T-helper 1 cell treated with Interleukin-12 subunit alpha and Interleukin-12 subunit beta and Interleukin-4 antibody, amounts not matched to agents 30 ng/mL and 1 ng/mL, for 36 hours (primary cell): Measurements from ENCODE around the gene LRRC49. TPM values are rescaled to one million over a fixed set of nuclear protein-coding genes. Genes with fewer than 3 reads are reported as not detected.

Experiments
- intact Hi-C: fragments of 100-400 bp; cut with micrococcal nuclease; formaldehyde crosslinking; loops from one replicate; pipeline ENCODE4 v1.15.1; 2024
- total RNA-seq: library from RNA; stranded (reverse); gene quantifications from 2 replicates; pipeline ENCODE4 v1.2.3, GENCODE V29; 2022

Gene LRRC49
- total RNA-seq, 1 donor from 2014 or later = not detected

- intact Hi-C loops = no loop called here
Measured at GRCh38 chr15:71049706-71050422, 157.2 kb downstream of the LRRC49 start.

DNA sequence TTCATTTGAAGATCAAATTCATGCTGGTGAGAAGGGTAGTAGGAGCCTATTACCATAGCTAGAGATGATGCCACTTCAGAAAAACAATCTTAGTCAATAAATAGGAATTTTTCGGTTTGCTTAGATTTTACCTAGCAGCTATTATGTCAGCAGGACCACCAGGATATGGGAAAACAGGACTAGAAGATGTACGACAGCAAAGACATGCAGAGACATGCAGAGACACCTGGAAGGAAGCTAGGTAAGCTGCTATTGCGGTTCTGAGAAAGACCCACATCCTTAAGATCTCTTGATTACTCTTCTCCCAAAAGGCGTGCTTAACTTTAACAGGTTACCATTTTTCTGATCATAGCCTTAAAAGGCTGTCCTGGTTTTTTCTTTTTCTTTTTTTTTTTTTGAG is 157.8 kb downstream of the LRRC49 start:
- intact Hi-C loops = no loop called here

- intact Hi-C loops = no loop called here
Measured at GRCh38 chr15:71051539-71051938, 158.9 kb downstream of the LRRC49 start.

DNA sequence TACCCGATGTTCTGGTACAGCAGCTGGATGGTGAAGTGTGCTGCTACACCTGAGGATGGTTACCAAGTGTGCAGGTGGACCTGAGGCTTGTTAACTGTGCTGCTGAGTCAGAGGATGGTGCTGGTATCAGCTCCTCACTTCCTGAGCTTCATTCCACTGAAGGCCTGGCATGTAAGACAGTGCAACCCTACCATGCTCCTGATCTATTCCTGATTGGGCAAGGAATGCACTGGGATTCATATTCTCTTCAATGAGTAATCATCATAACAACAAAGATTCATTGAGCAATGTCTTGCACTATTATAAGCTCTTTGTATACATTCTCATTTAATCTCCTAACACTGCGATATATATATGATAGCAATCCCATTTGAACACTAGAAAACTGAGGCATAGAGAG is 159.7 kb downstream of the LRRC49 start:
- intact Hi-C loops = no loop called here

DNA sequence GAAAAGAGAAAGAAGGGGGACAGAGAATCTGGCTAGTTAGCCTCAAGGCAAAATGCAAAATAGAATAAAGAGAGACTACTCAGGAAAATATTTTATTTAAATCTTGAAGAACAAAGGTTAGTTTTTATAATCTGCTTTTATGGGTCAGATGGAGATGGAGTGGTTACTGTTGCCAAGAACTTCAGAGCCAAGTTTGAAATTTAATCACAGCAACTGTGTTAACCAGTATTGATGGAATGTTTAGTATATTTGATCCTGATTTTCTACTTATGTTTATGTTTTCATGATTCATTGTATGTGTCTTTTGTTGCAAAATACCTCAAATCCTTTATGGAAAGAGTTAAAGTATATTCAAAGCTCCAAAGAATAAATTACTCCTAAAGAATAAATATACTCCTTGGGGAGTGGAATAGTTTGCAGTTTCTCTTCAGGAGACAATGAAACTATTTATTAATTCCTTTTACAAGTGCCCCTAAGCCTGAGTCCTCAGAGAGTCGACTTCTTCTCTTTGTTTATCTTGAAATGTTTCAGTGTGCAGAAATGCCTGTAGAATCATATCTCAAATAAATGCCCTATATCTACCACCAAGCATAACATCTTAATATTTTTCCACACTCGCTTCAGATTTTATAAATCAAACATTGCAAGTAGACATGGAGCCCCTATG is 161.8 kb downstream of the LRRC49 start:
- intact Hi-C loops = no loop called here

GRCh38 chr15:71055461-71055860 is 162.8 kb downstream of the LRRC49 start:
- intact Hi-C loops = no loop called here

DNA sequence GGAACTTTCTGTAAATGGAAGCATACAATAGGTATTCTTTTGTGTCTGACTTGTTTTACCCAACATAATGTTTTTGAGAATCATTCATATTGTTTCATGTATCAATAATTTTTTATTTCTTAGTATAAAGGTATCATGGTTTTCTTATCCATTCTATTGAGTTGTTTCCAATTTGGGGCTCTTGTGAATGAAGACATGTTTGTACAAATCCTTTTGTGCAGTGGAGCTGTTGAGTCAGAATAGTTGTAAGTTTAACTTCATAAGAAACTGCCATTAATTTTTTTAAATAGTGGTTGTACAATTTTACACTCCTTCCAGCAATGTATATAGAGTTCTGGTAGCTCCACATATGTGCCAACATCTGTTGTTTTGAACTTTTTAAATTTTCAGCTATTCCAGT is 163.5 kb downstream of the LRRC49 start:
- intact Hi-C loops = no loop called here

DNA sequence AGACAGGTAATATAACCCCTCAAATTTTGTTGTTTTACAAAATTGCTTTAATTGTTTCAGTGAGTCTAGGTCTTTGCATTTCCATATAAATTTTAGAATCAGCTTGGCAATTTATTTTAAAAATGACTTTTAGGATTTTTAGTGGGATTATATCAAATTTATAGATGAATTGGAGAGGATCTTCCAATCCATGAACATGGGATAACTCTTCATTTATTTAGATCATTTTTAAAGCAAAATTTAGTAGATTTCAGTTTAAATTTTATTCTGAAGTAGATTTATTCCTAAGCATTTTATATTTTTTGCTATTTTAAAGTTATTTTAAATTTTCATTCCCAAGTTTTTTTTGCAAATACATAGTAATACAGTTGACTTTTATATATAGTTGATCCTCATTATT is 164.5 kb downstream of the LRRC49 start:
- intact Hi-C loops = no loop called here

DNA sequence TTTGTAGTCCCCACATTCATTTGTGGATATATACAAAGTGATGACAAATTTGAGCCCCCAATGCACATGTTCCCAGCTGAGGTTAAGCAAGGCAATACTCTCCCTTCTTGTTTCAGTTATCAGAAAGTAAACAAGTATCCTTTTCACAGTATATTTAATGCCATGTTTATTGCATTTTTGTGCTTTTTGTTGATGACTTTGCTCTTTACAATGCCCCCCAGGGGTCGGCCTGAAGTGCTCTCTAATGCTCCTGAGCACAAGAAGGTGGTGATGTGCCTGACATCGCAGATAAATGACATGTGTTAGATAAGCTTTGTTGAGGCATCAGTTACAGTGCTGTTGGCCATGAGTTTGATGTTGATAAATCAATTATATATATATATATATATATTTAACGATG is 165.0 kb downstream of the LRRC49 start:
- intact Hi-C loops = no loop called here

DNA sequence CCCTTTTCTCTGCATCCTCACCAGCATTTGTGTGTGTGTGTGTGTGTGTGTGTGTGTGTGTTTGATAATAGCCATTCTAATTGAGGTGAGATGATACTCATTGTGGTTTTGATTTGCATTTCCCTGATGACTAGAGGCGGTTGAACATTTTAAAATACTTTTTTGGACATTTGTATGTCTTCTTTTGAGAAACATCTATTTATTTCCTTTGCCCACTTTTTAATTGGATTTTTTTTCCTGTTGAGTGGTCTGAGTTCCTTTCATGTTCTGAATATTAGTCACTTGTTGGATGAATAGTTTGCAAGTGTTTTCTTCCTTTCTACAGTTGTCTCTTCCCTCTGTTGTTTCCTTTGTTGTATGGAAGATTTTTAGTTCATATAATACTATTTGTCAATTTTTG is 168.4 kb downstream of the LRRC49 start:
- intact Hi-C loops = no loop called here

DNA sequence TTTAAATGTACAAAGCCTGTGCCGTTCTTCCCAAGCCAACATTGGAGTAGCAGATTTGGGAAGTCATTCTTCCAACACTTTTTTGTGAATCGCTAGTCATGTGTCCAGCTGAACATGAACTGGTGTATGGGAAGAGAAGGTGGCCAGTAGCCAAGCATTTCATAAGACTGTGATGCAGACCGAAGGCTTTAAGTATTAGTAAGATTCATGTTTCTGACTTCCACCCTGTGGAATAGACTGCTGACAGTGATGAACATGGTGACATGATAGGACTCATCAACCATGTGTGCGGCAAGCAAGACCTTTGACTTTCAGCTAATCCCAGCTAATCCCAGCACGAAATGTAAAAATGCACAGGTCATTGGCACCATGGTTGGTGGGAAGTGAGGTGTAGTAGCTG is 174.4 kb downstream of the LRRC49 start:
- intact Hi-C loops = no loop called here

- intact Hi-C loops = no loop called here
Measured at GRCh38 chr15:71069693-71070092, 177.1 kb downstream of the LRRC49 start.

DNA sequence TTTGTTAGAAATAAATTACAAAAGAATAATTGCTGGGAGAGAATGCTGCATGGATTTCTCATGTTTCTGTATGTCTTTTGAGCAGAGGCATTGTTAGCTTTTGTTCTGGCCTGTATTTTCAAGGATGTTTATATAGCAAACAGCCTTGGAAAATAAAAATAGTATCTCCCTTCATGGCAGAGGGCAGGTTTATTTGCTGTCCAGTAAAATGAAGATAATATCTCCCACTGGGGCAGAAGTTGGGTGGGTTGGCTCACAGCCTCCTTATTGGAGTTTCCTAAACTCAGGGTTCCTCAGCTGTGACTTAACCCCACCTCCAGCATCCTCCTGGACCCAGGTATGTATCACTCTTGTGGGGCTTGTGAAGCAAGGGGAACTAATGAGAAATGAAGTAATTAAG is 178.9 kb downstream of the LRRC49 start:
- intact Hi-C loops = no loop called here

- intact Hi-C loops = no loop called here
Measured at GRCh38 chr15:71072423-71072822, 179.8 kb downstream of the LRRC49 start.

- intact Hi-C loops = no loop called here
Measured at GRCh38 chr15:71078506-71079207, 186.0 kb downstream of the LRRC49 start.

DNA sequence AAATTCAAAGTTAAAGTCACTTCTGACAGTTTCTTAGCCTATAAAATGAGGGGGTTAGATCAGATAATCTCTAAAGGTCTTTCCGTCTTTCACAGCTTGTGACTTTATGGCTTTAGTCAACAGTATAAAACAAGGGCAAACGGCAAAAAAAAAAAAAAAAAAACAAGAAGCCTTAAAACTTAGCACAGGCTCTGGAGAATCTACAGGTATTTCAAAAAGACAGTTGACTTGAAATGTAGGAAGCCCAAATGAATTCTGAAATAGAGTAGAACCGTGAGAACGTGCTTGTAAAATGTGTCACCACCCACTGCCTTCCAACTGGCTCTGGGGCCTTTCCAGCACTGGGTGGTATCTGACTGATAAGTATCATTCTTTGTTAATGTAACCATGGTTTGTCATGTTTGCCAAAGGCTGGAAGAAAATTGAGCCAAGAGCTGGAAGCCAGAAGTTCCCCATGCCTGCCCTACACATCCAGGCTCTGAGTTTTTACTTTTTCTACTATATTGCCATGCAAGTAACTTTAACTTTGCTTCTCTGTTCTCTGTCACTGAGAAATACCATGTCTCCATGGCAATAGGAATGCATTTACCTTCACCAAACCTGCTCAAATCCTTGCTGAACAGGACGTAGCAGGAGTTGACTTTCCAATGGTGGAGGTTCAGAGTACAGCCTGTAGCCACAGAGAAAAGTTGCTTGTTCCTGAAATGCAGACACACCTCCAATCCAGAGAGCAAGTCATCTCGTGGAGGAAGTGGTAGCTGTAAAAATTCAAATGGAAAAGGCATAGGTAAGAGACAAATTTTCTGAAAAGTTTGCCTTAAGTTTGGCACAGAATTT is 186.8 kb downstream of the LRRC49 start:
- intact Hi-C loops = no loop called here

DNA sequence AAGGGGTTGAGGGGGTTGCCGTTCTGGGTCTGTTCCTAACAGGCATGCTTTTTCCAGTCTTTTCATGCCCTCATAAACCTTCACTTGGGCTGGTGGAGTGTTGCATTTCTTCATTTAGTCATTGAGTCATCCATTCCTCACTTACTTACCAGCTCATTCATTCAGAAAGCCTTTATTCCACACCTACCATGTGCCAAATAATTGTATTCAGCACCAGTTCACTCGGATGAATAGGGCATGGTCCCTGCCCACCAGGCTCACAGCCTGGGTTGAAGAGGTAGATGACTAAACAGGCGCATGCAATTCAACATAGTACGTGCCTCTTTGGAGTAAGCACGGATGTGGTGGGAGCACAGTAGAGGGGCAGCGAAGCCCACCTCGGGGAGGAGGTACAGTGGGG is 187.5 kb downstream of the LRRC49 start:
- intact Hi-C loops = no loop called here

DNA sequence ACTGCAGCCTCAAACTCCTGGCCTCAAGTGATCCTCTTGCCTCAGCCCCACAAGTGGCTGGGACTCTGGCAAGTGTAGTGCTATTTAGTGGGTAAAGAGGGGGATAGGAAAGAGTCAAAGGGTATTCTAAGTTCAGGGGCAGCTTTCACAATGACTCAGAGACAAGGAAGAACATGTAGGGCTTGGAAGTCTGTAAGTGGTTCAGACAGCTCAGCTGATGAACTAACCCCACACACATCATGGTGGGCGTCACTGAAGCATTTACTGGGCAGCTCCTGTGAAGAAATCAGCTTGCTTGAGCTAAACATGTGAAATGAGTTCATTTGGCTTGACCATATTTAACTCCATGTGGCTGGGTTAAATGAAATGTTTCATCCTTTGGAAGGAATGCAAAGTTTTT is 188.1 kb downstream of the LRRC49 start:
- intact Hi-C loops = no loop called here

- intact Hi-C loops = no loop called here
Measured at GRCh38 chr15:71082803-71083202, 190.2 kb downstream of the LRRC49 start.

GRCh38 chr15:71083349-71083748 is 190.7 kb downstream of the LRRC49 start:
- intact Hi-C loops = no loop called here

DNA sequence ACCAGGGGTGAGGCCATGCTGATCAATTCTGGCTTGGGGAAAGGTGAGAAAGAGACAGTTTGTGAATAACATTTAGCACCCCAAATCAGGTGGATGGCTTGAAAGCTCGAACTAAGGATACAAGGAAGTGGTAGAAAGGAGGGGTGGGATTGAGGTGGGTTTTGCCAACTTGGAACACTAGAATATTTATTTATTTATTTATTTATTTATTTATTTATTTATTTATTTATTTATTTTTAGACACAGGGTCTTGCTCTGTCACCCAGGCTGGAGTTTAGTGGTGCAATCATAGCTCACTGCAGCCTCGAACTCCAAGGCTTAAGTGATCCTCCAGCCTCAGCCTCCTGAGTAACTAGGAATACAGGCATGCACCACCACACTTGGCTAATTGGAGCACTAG is 191.6 kb downstream of the LRRC49 start:
- intact Hi-C loops = no loop called here

DNA sequence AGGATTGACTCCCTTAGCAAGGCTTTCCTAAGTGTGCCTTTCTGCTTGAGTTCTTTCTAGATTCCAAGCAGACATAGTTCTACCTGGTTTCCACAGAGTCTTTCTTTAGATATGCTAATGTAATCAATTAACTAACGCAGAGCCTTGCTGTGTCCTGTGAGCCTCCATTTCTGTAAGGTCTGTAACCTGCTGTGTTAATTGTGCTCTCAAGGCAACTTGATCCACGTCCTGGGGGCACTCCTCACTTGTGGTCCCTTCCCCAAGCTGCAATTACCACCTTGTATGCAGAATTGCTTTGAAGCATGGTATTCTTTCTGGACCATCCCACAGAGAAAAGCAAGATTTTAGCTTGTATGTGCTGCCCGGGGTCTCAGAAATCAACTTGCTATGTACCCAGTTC is 193.2 kb downstream of the LRRC49 start:
- intact Hi-C loops = no loop called here
